H1 (cell line): Measurements from ENCODE around the gene WDR76. TPM values are rescaled to one million over a fixed set of nuclear protein-coding genes. Genes with fewer than 3 reads are reported as not detected.

Source experiments
- ASH2L ChIP-seq: fragments of 200-600, 300-600 bp; sonication (generic); IDR thresholded peaks from one replicate; pipeline ENCODE4 v1.7.1; 2017; ENCODE audit warnings: low read length
- CTCF ChIP-seq, 3 experiments: IDR thresholded peaks; 1 replicate in 2 of 3; 2 replicates in 1 of 3; pipeline versions ENCODE4 v1.5.1 to v1.6.1; 2011; ENCODE audit warnings: low read length in 3 of 3, mild to moderate bottlenecking in 3 of 3, inconsistent platforms in 2 of 3, low read depth in 1 of 3, moderate library complexity in 1 of 3; ENCODE audit not compliant: insufficient read depth in 1 of 3; ENCODE audit errors: control extremely low read depth in 1 of 3
- E2F6 ChIP-seq: IDR thresholded peaks from 2 replicates; pipeline ENCODE4 v1.6.1; 2012; ENCODE audit warnings: inconsistent platforms
- HDAC2 ChIP-seq, 2 experiments: fragments of 300-600 bp in 1 of 2; sonication (generic) in 1 of 2; IDR thresholded peaks; 2 replicates each; pipeline ENCODE4 v1.6.1; 2011 to 2012; ENCODE audit warnings: low read depth in 2 of 2, low read length in 2 of 2, mild to moderate bottlenecking in 2 of 2, moderate library complexity in 2 of 2, borderline replicate concordance in 1 of 2, inconsistent platforms in 1 of 2
- HDAC6 ChIP-seq: IDR thresholded peaks from one replicate; pipeline ENCODE4 v1.7.1; 2012; ENCODE audit warnings: low read depth, mild to moderate bottlenecking, inconsistent platforms, low read length, moderate library complexity
- KDM5A ChIP-seq: fragments of 200-600 bp; IDR thresholded peaks from 2 replicates; pipeline ENCODE4 v1.7.1; 2012; ENCODE audit warnings: mild to moderate bottlenecking, low read length, inconsistent platforms, mixed read lengths
- SAP30 ChIP-seq: fragments of 300-600 bp; sonication (generic); IDR thresholded peaks from 2 replicates; pipeline ENCODE4 v1.7.1; 2012; ENCODE audit warnings: low read length, moderate library complexity, mild to moderate bottlenecking, inconsistent platforms; ENCODE audit not compliant: insufficient read depth, insufficient replicate concordance
- ZNF274 ChIP-seq: IDR thresholded peaks from 2 replicates; pipeline ENCODE4 v1.7.0; 2012; ENCODE audit warnings: low read length, borderline replicate concordance; ENCODE audit errors: extremely low read depth
- polyA plus RNA-seq, 7 experiments: library from polyadenylated mRNA; depleted of rRNA in 3 of 7; stranded (reverse) in 5 of 7; unstranded in 2 of 7; fragments of >200 nt in 5 of 7; fragments of 200-250 nt in 2 of 7; gene quantifications; 1 replicate in 5 of 7; 2 replicates in 1 of 7; 4 replicates in 1 of 7; pipeline versions ENCODE4 v1.2.1 to v1.2.3, GENCODE V29; 2011 to 2013; ENCODE audit warnings: missing spikeins in 2 of 7, mixed read lengths in 2 of 7
- total RNA-seq: library from RNA; stranded (reverse); fragmentation: NEBNext Ultra II Directional; extraction: Animal tissue kit (Norgen Biotek cat#: 25700); gene quantifications from 2 replicates; pipeline ENCODE4 v1.2.1, GENCODE V29; 2021

WDR76 gene
- total and polyA plus RNA-seq, 2 of the 8 experiments (the other 6 are each of a cell fraction or from before 2014, with no cell fraction given), result 4.1 to 18.9 TPM

GRCh38 chr15:43777267-43777914 is 49.4 kb upstream of the WDR76 start (continued):
- TF ChIP-seq HDAC2 (IDR thresholded peaks at IDR 0.05; ENCODE audit: borderline replicate concordance in 1 of 2, low read depth in 2 of 2, low read length in 2 of 2) (peak in 1 of 2 experiments; percentile 29; a peak in 2 of 4 replicates), KDM5A (no peak), ZNF274 (no peak), HDAC6 (no peak), ASH2L (peak; percentile 13), E2F6 (peak; percentile 80), CTCF (IDR thresholded peaks at IDR 0.05; ENCODE audit: control extremely low read depth in 1 of 3, insufficient read depth in 1 of 3, low read depth in 1 of 3, low read length in 3 of 3) (peak; percentile 68 to 92 (median 85)), SAP30 (peak; percentile 88)
